H1 (cell line): ENCODE results near the gene DKKL1. TPM values are rescaled to one million over a fixed set of nuclear protein-coding genes. Genes with fewer than 3 reads are reported as not detected.

Experiments
- PHF8 ChIP-seq: fragments of 200-600 bp; sonication (generic); conservative IDR thresholded peaks from 2 replicates; pipeline ENCODE4 v1.7.1; 2012; ENCODE audit warnings: low read depth, mild to moderate bottlenecking, inconsistent platforms, low read length, moderate library complexity
- polyA plus RNA-seq, 7 experiments: library from polyadenylated mRNA; depleted of rRNA in 3 of 7; stranded (reverse) in 5 of 7; unstranded in 2 of 7; fragments of >200 nt in 5 of 7; fragments of 200-250 nt in 2 of 7; gene quantifications; 1 replicate in 5 of 7; 2 replicates in 1 of 7; 4 replicates in 1 of 7; pipeline versions ENCODE4 v1.2.1 to v1.2.3, GENCODE V29; 2011 to 2013; ENCODE audit warnings: missing spikeins in 2 of 7, mixed read lengths in 2 of 7
- total RNA-seq: library from RNA; stranded (reverse); fragmentation: NEBNext Ultra II Directional; extraction: Animal tissue kit (Norgen Biotek cat#: 25700); gene quantifications from 2 replicates; pipeline ENCODE4 v1.2.1, GENCODE V29; 2021
- TF ChIP-seq, protein P1 (sequence below): IDR thresholded peaks from 2 replicates; pipeline ENCODE4 v1.6.1; 2012; ENCODE audit warnings: inconsistent platforms

Gene DKKL1
- total and polyA plus RNA-seq, 2 of the 8 experiments (the other 6 are each of a cell fraction or from before 2014, with no cell fraction given): 2.6 to 6.8 TPM

DNA sequence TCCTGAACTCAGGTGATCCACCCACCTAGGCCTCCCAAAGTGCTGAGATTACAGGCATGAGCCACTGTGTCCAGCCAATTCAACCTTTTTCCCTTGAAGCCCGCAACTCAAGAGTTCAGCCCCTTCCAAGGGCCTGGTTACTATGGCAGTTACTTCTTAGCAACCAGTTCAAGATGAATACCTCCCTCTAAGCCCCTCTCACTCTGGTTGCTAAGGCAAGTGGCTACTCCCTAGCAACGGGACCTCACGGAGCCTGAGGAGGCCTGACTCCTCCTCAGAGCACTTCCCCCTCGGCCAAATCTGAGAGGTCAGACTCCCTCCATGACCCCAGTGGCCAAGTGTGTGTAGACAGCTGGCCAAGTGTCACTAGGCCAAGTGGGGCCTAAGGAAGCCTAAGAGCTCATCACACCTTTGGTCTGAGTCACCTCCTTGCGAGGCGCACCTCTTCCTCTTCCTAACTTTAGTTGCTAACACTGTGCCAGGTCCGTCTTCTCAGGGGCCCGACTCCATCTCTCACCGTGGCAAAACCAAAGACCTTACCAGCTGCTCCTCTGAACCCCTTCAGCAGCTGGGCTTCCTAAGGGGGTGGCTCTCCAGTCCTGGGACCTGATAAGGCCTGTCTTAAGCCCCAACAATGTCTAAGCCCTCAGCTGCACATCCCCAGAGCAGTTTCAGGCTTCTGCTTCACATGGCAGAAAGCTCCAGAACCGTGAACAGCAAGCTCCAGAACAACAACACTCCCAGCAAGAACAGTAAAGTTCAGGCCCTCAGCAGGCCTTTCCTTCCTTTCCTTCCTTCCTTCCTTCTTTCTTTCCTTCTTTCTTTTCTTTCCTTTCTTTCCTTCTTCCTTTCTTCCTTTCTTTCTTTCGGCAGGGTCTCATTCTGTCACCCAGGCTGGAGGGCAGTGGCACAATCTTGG lies 18.9 kb upstream of the DKKL1 start (continued):
- TF ChIP-seq PHF8: no peak
- TF ChIP-seq, protein P1, sequence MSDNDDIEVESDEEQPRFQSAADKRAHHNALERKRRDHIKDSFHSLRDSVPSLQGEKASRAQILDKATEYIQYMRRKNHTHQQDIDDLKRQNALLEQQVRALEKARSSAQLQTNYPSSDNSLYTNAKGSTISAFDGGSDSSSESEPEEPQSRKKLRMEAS: no peak
